GM18861 (cell line): ENCODE measurements around the gene DOCK2.

Experiments
- ATAC-seq: cut with Tn5 transposase; IDR thresholded peaks from one replicate; pipeline ENCODE4 v1.9.1; 2021; ENCODE audit not compliant: unreplicated experiment

The DOCK2 gene

DNA sequence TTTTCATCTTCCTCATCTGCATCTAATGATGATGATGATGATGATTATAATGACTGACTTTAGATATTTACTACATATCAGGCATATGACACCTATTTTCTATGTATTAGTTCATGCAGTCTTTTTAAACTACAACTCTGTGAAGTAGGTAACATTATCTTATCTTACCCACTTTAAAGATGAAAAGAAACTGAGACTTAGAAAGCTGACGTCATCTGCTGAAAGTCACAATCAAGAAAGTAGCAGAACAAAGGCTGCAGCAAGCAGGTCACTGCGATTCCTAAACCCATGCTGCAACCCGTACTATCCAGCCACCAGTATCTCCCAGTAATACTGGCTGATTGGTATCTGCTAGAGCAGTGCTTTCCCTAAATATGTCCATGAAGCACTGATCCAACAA, 383.3 kb downstream of the DOCK2 start:
- no peak for ATAC-seq

DNA sequence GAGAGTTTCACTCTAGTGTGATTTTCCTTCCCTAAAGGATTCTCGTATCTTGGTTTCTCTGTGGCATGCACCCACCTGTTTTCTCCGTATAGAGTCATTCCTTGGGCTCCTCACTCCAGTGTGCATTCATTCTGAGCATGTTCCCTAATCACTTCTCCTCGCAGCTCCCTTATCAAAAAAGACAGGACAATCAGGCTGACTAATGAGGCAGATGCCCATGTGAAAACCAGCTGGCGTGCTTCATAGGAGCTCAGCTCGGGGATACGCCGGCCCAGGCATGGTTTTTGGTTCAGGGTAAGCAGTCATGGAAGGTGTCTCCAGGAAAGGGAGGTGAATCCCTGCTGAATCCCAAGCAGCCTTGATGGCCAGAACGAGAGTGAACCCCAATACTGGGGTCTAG, 384.4 kb downstream of the DOCK2 start:
- ATAC-seq, result no peak

- no peak for ATAC-seq
These were observed 388.8 kb downstream of the DOCK2 start for GRCh38 chr5:170025853-170026252.

DNA sequence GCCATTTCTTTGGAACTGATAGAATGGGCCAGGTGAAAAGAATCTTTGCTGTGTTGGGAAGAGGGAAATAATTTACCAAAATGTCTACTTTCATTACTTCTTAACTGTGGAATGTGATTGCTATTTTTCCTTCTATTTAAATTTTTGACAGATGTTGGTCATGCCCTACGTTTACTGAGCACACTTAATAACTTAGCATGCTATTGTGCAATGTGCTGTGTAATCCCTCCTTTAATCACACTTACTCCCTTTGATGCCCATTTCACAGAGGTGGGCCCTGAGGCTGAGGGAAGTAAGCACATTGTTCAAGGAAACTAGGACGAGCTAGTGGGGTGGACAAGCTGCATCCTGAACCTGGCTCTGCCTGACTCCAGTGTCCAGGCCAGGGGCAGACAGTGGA, 391.0 kb downstream of the DOCK2 start:
- no peak for ATAC-seq

GRCh38 chr5:170034231-170034630, 397.2 kb downstream of the DOCK2 start:
- ATAC-seq, result no peak

GRCh38 chr5:170038241-170038640, 401.2 kb downstream of the DOCK2 start:
- no peak for ATAC-seq

DNA sequence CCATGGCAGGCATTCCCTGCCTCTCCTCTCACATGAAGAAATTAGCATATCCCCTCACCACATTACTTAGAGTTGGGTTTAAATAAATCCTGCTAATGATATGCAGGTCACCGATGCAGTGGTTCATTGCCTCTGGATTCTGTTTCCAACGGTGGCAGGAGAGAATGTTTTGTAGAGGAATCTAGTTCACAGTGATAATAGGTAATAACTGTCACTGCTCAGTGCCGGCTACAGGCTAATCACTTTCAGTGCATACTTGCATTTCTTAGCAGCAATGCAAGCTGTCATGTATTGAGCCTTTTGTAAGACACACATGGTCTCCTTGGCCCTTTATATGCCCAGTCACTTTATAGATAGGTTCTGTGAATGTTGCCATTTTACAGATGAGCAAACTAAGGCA, 402.8 kb downstream of the DOCK2 start:
- ATAC-seq, result no peak

DNA sequence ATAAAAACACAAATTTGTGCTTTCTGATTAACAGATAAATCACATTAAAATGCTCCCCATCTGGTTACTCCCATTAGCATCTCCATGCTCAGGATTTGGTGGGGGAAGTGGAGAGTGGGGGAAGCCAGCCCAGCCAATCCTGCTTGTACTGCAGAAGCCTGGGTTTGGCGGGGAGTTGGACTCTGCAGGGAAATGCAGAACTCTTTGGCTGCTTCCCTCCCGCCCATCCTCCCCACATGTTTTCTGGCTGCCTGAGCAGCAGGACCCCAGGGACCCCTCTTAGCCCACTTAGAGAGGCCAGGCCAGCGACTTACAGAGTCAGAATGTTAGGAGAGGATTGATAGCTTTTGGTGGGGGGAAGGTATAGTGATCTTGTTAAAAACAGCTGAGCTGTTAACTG, 409.2 kb downstream of the DOCK2 start:
- ATAC-seq, result no peak

- no peak for ATAC-seq
These were observed 412.6 kb downstream of the DOCK2 start for GRCh38 chr5:170049713-170050112.

GRCh38 chr5:170053896-170054295, 416.8 kb downstream of the DOCK2 start:
- no peak for ATAC-seq

DNA sequence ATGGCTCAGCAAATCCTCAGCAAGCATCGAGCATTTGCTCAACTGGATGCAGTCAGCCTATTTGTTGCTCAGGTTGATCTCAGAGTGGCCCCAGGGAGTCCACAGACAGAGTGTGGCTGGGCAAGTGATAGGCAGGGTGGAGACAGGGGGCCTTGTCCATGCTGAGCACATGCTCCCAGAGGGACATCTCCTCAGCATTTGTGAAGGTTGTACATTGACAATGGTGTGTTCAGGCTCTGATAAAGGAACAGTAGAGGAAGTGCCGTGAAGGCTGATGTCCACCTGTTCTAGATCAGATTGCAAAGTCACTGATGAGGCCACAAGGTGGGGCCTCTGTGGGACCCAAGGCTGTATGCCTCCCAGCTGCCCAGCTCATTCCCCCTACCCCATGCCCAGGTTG, 418.5 kb downstream of the DOCK2 start:
- no peak for ATAC-seq

- ATAC-seq, result no peak
These were observed 419.6 kb downstream of the DOCK2 start for GRCh38 chr5:170056561-170057267.

GRCh38 chr5:170057311-170057710, 420.2 kb downstream of the DOCK2 start:
- ATAC-seq, result no peak

DNA sequence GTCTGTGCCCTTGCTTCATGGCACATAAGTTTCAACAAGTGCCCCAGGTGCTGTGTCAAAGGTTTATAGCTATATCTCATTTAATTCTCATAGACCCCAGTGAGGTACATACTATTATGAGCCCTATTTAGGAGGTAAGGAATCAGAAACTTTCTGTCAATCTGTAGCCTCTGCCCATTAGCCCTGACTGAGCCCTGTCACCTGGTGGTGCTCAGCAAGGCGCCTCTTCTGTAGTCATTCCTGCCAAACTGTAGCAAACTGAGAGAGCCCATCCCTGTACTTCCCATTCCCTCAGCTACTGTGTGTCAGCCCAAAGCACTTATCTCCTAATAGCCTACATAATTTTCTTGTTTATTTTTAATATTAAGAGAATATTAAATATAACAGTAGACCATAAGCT, 422.1 kb downstream of the DOCK2 start:
- ATAC-seq, result no peak

GRCh38 chr5:170067152-170067551, 430.1 kb downstream of the DOCK2 start:
- peak; percentile 66 for ATAC-seq

DNA sequence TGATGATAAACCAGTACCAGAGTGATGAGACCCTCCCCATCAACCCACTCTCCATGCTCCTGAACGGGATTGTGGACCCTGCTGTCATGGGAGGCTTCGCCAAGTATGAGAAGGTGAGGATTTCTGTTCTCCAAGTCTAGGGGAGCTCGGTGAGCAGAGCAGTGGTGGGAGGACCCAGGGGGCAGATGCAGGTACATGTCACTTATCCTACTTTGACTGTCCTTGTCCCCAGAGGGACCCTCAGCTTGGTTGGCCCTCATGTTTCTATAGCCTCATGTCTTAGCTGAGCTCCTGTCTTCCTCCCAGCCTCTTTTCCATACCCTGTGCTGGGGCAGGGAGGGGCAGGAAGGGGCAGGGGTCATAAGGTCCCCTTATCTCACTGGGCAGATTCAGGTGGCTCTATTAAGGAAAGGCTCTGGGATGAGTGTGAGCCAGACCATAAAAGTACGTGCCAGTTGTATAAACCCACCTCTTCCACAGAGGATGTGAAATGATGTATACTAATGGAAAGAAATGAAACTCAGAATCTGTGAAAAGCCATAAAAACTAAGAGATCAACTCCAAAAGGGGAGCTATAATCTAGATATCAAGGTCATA, 430.6 kb downstream of the DOCK2 start:
- no peak for ATAC-seq

- no peak for ATAC-seq
These were observed 432.4 kb downstream of the DOCK2 start for GRCh38 chr5:170069512-170069911.

DNA sequence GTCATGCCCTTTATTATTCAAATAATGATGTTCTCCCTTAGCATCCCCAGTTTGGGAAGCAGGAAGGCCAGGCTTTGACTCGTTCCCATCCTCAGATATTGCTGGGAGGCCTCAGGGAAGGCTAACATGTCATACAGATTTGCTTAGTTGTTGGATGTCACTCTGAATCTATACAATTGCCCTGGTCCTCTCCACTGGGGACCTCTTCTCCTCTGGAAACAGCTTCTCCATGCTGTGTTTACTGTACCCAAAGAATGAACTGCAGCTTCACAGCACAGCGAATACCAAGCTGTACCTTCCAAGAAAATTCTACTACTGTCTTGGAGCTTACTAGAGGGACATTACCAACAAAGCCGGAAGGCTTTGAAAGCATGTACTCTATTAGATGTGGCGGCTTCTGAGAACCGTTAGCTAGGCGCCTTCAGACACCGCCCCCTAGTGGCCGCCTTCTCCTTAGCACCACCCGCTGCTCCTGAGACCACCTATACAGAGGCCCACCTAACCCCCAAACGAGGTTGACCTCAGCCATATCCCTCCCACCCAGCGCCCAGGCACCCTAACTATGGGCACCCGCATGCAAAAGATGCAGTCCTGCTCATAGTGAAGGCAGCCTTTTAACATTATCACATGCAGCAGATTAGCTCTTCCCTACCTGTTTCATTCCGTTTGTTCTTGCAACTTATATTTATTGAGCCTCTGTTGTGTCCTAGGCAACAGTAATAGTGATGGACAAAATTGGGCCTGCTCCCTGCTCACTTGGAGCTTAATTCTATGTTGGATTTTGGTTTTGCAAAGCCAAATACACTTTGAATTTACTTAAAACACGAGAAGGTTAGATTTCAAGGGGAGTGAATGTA, 433.7 kb downstream of the DOCK2 start:
- no peak for ATAC-seq

DNA sequence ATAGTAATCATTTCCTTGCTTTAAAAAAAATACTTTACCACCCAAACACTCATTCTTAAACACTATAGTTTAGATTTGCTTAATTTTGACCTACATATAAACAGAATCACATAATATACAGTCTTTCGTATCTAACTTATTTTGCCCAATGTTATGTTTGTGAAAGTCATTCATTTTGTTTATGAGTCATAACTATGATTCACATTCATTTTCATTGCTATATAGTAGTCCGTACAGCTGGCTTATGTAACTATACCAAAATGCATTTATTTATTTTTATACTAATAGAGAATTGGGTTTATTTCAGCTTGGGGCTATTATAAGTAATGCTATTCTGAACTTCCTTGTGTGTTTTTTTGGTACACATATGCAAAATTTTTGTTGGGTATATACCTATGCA, 434.7 kb downstream of the DOCK2 start:
- no peak for ATAC-seq

- no peak for ATAC-seq
These were observed 438.6 kb downstream of the DOCK2 start for GRCh38 chr5:170075696-170076095.

DNA sequence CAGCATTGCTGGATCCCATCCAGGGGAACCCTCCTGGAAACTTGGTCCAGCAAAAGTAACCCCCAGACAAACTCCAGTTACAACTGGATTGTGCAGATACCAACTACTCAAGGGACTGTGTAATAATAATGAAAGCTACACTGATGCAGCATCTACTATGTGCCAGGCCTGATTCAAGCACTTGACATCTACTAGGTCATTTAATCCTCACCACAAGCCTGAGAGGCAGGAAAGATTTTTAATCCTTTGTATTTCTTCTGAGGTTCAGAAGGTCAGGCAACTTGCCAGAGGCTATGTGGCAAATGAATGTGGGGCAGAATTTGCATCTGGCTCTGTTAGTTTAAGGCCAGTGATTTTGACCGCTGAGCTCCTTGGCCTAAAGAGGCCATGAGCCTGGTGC, 439.1 kb downstream of the DOCK2 start:
- no peak for ATAC-seq

DNA sequence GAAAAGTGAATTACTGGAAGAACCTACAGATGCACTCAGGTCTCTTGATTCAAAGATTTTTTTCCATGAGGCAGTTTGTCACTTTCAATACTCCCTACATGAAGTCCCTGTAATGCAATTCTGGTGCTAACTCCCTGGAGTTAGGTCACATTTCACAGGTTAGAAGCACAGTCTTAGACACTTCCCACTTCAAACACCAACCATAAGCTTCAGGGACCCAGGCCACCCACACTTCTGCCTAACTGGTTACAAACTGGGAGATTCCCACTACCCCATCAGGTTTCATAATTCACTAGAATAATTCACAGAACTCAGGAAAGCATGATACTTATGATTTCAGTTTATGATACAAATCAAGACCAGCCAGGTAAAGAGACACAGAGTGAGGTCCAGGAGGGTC, 439.7 kb downstream of the DOCK2 start:
- no peak for ATAC-seq
